ENCODE data around the gene IQCH. TPM values are rescaled to one million over a fixed set of nuclear protein-coding genes. Genes with fewer than 3 reads are reported as not detected.
A peak's percentile ranks its signal among the peaks of the same experiment; 100 is the strongest.

IQCH gene
- total and polyA plus RNA-seq, 5 donors: 0.34 to 2.1 (median 1.4) TPM

GRCh38 chr15:67506775-67507747 is 252.5 kb downstream of the IQCH start:
- Histone ChIP-seq H3K27ac (ENCODE audit: low read length) (no peak overlapping the region), H3K9me3 (ENCODE audit: control insufficient read depth, low read length) (no peaks in the 10 kb centered on the region), H3K27me3 (ENCODE audit: control insufficient read depth, insufficient read depth) (no peaks in the 10 kb centered on the region), H3K4me1 (ENCODE audit: control insufficient read depth, insufficient read depth, low read length) (no peaks in the 10 kb centered on the region), H3K4me3 (ENCODE audit: low read length) (no peak overlapping the region)
- 88% methylated on average over 11 of the region's 11 CpGs for WGBS
- intact Hi-C loops (cut with DNase I): no loop called here
- ATAC-seq (peak in 1 of 2 donors; percentile 29), DNase-seq (no peak)

GRCh38 chr15:67508407-67508806 is 253.8 kb downstream of the IQCH start:
- no peak for DNase-seq
- Histone ChIP-seq H3K9me3 (ENCODE audit: control insufficient read depth, low read length) (no peaks in the 10 kb centered on the region), H3K27ac (ENCODE audit: low read length) (no peak overlapping the region), H3K27me3 (ENCODE audit: control insufficient read depth, insufficient read depth) (no peaks in the 10 kb centered on the region), H3K4me1 (ENCODE audit: control insufficient read depth, insufficient read depth, low read length) (no peaks in the 10 kb centered on the region), H3K4me3 (ENCODE audit: low read length) (no peak overlapping the region)
- 91% methylated on average over 3 of the region's 3 CpGs for WGBS
- intact Hi-C loops (cut with DNase I): no loop called here
- ATAC-seq: no peak

- Histone ChIP-seq H3K9me3 (ENCODE audit: control insufficient read depth, low read length) (no peaks in the 10 kb centered on the region), H3K27me3 (ENCODE audit: control insufficient read depth, insufficient read depth) (no peaks in the 10 kb centered on the region), H3K4me3 (ENCODE audit: low read length) (no peak overlapping the region), H3K27ac (ENCODE audit: low read length) (no peak overlapping the region), H3K4me1 (ENCODE audit: control insufficient read depth, insufficient read depth, low read length) (no peaks in the 10 kb centered on the region)
- DNase-seq (no peak), ATAC-seq (no peak)
- intact Hi-C loops (cut with DNase I): no loop called here
- WGBS: 95% methylated on average over 4 of the region's 4 CpGs
Measured at GRCh38 chr15:67509918-67510317, 255.3 kb downstream of the IQCH start.

GRCh38 chr15:67510597-67511190 is 256.1 kb downstream of the IQCH start:
- intact Hi-C loops (cut with DNase I): no loop called here
- H3K27me3 ChIP-seq (ENCODE audit: control insufficient read depth, insufficient read depth): no peaks in the 10 kb centered on the region

GRCh38 chr15:67511606-67512005 is 257.0 kb downstream of the IQCH start:
- Histone ChIP-seq H3K4me3 (ENCODE audit: low read length) (no peak overlapping the region), H3K27ac (ENCODE audit: low read length) (no peak overlapping the region), H3K27me3 (ENCODE audit: control insufficient read depth, insufficient read depth) (no peaks in the 10 kb centered on the region), H3K9me3 (ENCODE audit: control insufficient read depth, low read length) (no peaks in the 10 kb centered on the region), H3K4me1 (ENCODE audit: control insufficient read depth, insufficient read depth, low read length) (no peaks in the 10 kb centered on the region)
- ATAC-seq (no peak), DNase-seq (no peak)
- intact Hi-C loops (cut with DNase I): no loop called here
- WGBS: 98% methylated on average over 3 of the region's 3 CpGs

More at GRCh38 chr15:67510597-67511190, 256.1 kb downstream of the IQCH start:
- WGBS: 93% methylated on average over 7 of the region's 7 CpGs
- H3K4me1 ChIP-seq (ENCODE audit: control insufficient read depth, insufficient read depth, low read length): no peaks in the 10 kb centered on the region
- H3K27ac ChIP-seq (ENCODE audit: low read length): no peak overlapping the region
- H3K4me3 ChIP-seq (ENCODE audit: low read length): no peak overlapping the region
- no peak for DNase-seq
- no peak for ATAC-seq
- no peaks in the 10 kb centered on the region for H3K9me3 ChIP-seq (ENCODE audit: control insufficient read depth, low read length)

- intact Hi-C loops (cut with DNase I): no loop called here
- ATAC-seq (no peak), DNase-seq (no peak)
- WGBS: 45% methylated on average over 3 of the region's 3 CpGs
- no peak overlapping the region for H3K4me3 ChIP-seq (ENCODE audit: low read length)
- H3K4me1 ChIP-seq (ENCODE audit: control insufficient read depth, insufficient read depth, low read length): no peaks in the 10 kb centered on the region
- H3K27ac ChIP-seq (ENCODE audit: low read length): no peak overlapping the region
- no peaks in the 10 kb centered on the region for H3K27me3 ChIP-seq (ENCODE audit: control insufficient read depth, insufficient read depth)
- H3K9me3 ChIP-seq (ENCODE audit: control insufficient read depth, low read length): no peaks in the 10 kb centered on the region
Measured at GRCh38 chr15:67512140-67512539, 257.6 kb downstream of the IQCH start.

GRCh38 chr15:67512933-67513714 is 258.5 kb downstream of the IQCH start:
- no peak overlapping the region for H3K4me3 ChIP-seq (ENCODE audit: low read length)
- intact Hi-C loops (cut with DNase I): no loop called here
- no peaks in the 10 kb centered on the region for H3K9me3 ChIP-seq (ENCODE audit: control insufficient read depth, low read length)
- H3K4me1 ChIP-seq (ENCODE audit: control insufficient read depth, insufficient read depth, low read length): no peaks in the 10 kb centered on the region
- no peak overlapping the region for H3K27ac ChIP-seq (ENCODE audit: low read length)
- 79% methylated on average over 9 of the region's 9 CpGs for WGBS
- no peaks in the 10 kb centered on the region for H3K27me3 ChIP-seq (ENCODE audit: control insufficient read depth, insufficient read depth)
- DNase-seq (no peak), ATAC-seq (no peak)

- Histone ChIP-seq H3K27me3 (ENCODE audit: control insufficient read depth, insufficient read depth) (no peaks in the 10 kb centered on the region), H3K4me1 (ENCODE audit: control insufficient read depth, insufficient read depth, low read length) (no peaks in the 10 kb centered on the region), H3K4me3 (ENCODE audit: low read length) (no peak overlapping the region), H3K27ac (ENCODE audit: low read length) (no peak overlapping the region), H3K9me3 (ENCODE audit: control insufficient read depth, low read length) (no peaks in the 10 kb centered on the region)
- intact Hi-C loops (cut with DNase I): no loop called here
- WGBS: 94% methylated on average over 3 of the region's 3 CpGs
- DNase-seq (no peak), ATAC-seq (no peak)
Measured at GRCh38 chr15:67515090-67515489, 260.5 kb downstream of the IQCH start.

GRCh38 chr15:67515557-67515956 is 261.0 kb downstream of the IQCH start:
- DNase-seq (no peak), ATAC-seq (no peak)
- intact Hi-C loops (cut with DNase I): no loop called here
- 97% methylated on average over 2 of the region's 2 CpGs for WGBS
- H3K27me3 ChIP-seq (ENCODE audit: control insufficient read depth, insufficient read depth): no peaks in the 10 kb centered on the region
- no peaks in the 10 kb centered on the region for H3K9me3 ChIP-seq (ENCODE audit: control insufficient read depth, low read length)
- no peaks in the 10 kb centered on the region for H3K4me1 ChIP-seq (ENCODE audit: control insufficient read depth, insufficient read depth, low read length)
- no peak overlapping the region for H3K4me3 ChIP-seq (ENCODE audit: low read length)
- H3K27ac ChIP-seq (ENCODE audit: low read length): no peak overlapping the region

- intact Hi-C loops (cut with DNase I): loop anchor here in 1 of 4 donors (5.0 kb wide), 1 partner anchor 317 kb away; no protein-coding TSS in a partner anchor
- no peaks in the 10 kb centered on the region for H3K9me3 ChIP-seq (ENCODE audit: control insufficient read depth, low read length)
- H3K27me3 ChIP-seq (ENCODE audit: control insufficient read depth, insufficient read depth): no peaks in the 10 kb centered on the region
- no peaks in the 10 kb centered on the region for H3K4me1 ChIP-seq (ENCODE audit: control insufficient read depth, insufficient read depth, low read length)
- DNase-seq (no peak), ATAC-seq (no peak)
- 23% methylated on average over 24 of the region's 24 CpGs for WGBS
- H3K27ac ChIP-seq (ENCODE audit: low read length): peak overlapping the region; percentile 94
- H3K4me3 ChIP-seq (ENCODE audit: low read length): peak overlapping the region; percentile 72
Measured at GRCh38 chr15:67520321-67521028, 265.9 kb downstream of the IQCH start.

Measured in right cardiac atrium (tissue), 5 donors.